WERI-Rb-1 (cell line): Measurements from ENCODE around the gene GNB1L.

Experiments
- DNase-seq: peaks from one replicate; pipeline ENCODE4 v3.0.0-alpha.2; 2020
- H3K27ac ChIP-seq: fragments of 250-450 bp; sonication (Bioruptor Pico); 2 replicates; pipeline ENCODE4 v1.5.1; 2020; ENCODE audit warnings: mild to moderate bottlenecking, moderate library complexity
- H3K27me3 ChIP-seq: fragments of 250-450 bp; sonication (Bioruptor Pico); 2 replicates; pipeline ENCODE4 v1.5.1; 2021; ENCODE audit warnings: mild to moderate bottlenecking, low read depth, moderate library complexity; ENCODE audit not compliant: insufficient read depth, severe bottlenecking
- H3K36me3 ChIP-seq: fragments of 250-450 bp; sonication (Bioruptor Pico); 2 replicates; pipeline ENCODE4 v1.5.1; 2020; ENCODE audit warnings: mild to moderate bottlenecking, moderate library complexity
- H3K4me3 ChIP-seq: 2 replicates; pipeline ENCODE4 v1.5.1; 2011; ENCODE audit warnings: low read depth, mild to moderate bottlenecking, control low read depth, low read length
- H3K9me3 ChIP-seq: fragments of 250-450 bp; sonication (Bioruptor Pico); 2 replicates; pipeline ENCODE4 v1.5.1; 2021; ENCODE audit warnings: mild to moderate bottlenecking, moderate library complexity; ENCODE audit not compliant: severe bottlenecking
- TF ChIP-seq, protein P1 (sequence below): IDR thresholded peaks from 2 replicates; pipeline ENCODE4 v1.5.1; 2011; ENCODE audit warnings: low read depth, mild to moderate bottlenecking, control low read depth, inconsistent platforms, low read length

Gene GNB1L

DNA sequence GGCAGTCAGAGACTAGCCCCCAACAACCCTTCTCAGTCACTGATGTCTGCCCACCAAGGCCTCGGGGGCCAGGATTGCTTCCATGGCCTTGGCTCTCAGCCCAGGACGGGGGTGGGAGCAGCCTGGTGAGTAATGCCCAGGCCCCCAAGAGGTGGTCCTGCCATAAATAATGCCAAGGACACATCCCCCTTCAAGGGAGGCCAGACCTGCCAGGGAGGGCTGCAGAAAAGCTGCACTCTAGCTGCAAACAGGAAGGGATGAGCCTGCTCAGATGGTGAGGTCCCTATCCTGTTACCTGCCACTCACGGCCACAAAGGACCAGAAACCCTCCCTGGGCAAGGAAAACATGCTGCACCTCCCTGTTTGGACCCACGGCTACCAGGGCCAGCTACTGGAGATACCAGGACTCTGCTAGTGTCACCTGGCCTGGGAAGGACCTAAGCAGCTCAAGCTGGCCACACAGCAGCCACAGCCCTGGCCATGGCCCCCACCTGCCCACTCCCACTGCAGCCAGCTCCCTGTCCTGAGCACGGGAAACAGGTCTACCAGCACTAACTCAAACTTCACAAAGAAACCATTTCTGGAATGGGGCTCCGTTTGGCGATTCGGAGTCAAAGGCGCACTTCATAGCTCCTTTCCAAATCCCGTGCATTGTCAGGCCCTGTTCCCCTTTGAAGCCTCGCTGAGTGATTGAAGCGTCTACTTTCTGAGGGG, 12.1 kb downstream of the GNB1L start:
- DNase-seq: no peak
- Histone ChIP-seq H3K4me3 (peak overlapping the region; percentile 10), H3K9me3 (no peaks in the 10 kb centered on the region), H3K27me3 (no peaks in the 10 kb centered on the region), H3K36me3 (0 out of 2 replicates have a peak, but pooled peaks cover 3% of the 10 kb centered on the region), H3K27ac (peak overlapping the region; percentile 77)
- TF ChIP-seq, protein P1, sequence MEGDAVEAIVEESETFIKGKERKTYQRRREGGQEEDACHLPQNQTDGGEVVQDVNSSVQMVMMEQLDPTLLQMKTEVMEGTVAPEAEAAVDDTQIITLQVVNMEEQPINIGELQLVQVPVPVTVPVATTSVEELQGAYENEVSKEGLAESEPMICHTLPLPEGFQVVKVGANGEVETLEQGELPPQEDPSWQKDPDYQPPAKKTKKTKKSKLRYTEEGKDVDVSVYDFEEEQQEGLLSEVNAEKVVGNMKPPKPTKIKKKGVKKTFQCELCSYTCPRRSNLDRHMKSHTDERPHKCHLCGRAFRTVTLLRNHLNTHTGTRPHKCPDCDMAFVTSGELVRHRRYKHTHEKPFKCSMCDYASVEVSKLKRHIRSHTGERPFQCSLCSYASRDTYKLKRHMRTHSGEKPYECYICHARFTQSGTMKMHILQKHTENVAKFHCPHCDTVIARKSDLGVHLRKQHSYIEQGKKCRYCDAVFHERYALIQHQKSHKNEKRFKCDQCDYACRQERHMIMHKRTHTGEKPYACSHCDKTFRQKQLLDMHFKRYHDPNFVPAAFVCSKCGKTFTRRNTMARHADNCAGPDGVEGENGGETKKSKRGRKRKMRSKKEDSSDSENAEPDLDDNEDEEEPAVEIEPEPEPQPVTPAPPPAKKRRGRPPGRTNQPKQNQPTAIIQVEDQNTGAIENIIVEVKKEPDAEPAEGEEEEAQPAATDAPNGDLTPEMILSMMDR: no peak

DNA sequence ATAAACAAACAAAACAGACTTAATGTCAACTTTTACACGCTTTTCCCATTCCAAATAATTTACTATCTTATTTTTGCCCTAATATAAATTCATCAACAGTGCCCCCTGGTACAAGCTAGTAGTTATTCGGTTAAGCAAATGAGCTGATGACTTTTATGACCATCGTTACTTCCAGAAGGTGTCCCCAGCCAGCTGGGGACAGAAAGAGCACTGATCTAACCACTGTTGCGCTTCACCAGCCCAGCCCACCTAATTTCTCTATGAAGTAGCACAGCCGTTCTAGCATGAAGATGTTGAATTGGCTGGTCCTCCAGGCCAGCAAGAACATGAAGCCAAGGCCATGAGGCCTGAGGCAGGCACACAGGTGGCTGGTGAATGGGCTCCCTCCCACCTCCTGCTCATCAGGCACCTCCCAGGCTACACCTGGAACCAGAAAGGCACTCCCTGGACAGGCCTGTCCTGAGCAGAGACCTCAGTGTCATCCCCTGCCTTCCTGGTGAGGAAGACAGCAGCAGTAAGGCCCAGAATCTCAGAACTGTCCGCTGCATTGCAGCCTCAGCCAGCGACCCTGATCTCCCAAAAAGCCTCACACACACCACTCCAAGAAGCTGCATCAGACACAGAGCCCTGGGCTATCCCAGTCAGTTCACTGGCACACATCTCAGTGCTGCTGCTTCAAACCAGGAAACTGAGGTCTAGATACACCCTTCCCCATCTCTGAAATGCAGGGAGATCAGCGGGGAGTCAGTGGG, 12.9 kb downstream of the GNB1L start:
- DNase-seq: no peak
- Histone ChIP-seq H3K36me3 (0 out of 2 replicates have a peak, but pooled peaks cover 3% of the 10 kb centered on the region), H3K27me3 (no peaks in the 10 kb centered on the region), H3K27ac (peak overlapping the region; percentile 77; the same call in 1 of the 2 replicates), H3K4me3 (no peak overlapping the region), H3K9me3 (no peaks in the 10 kb centered on the region)
- TF ChIP-seq, protein P1: no peak

DNA sequence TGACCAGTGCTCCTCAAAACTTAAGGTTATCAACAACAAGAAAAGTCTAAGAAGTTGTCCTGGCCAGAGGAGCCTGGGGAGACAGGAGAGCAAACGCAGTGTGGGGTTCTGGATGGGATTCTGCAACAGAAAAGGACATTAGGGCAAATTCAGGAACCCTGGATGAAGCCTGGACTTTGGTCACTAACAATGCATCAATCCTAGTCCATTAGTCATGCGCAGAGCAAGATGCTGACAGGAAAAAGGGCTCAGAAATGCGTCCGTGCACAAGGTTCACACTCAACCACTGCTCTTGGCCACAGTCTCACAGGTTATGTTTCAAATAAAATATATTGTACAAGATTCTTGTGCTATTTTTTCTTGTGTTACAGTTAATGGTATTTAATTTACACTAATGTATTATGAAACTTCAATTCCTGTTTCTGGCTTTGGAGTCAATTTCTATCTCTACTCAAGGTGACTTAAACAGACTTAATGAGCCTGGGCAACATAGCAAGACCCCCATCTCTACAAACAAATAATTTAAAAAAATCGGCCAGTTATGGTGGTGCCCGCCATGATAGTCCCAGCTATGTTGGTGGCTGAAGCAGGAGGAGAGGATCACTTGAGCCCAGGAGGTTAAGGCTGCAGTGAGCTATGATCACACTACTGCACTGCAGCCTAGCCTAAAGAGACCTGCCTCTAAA, 13.6 kb downstream of the GNB1L start:
- DNase-seq: no peak
- Histone ChIP-seq H3K27me3 (no peaks in the 10 kb centered on the region), H3K4me3 (no peak overlapping the region), H3K9me3 (no peaks in the 10 kb centered on the region), H3K27ac (no peak overlapping the region), H3K36me3 (0 out of 2 replicates have a peak, but pooled peaks cover 3% of the 10 kb centered on the region)
- TF ChIP-seq, protein P1: no peak

DNA sequence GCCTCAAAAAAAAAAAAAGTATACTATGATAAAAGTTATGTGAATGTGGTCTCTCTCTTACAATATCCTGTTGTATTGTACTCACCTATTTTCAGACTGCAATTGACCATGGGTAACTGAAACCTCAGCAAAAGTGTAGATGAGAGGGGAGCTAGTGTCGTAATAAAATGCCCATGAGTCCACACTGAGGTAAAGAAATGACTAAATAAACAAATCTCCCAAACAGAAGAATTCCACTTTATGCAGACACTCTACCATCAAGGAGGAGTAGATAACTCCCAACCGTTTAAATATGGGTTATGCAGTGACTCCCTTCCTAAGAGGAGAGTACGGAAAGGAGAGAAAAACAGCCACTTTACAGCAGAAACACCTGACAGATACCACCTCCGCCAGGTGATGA, 14.6 kb downstream of the GNB1L start:
- Histone ChIP-seq H3K36me3 (0 out of 2 replicates have a peak, but pooled peaks cover 3% of the 10 kb centered on the region), H3K9me3 (no peaks in the 10 kb centered on the region), H3K27ac (no peak overlapping the region), H3K4me3 (no peak overlapping the region), H3K27me3 (no peaks in the 10 kb centered on the region)
- no peak for DNase-seq
- TF ChIP-seq, protein P1: no peak

DNA sequence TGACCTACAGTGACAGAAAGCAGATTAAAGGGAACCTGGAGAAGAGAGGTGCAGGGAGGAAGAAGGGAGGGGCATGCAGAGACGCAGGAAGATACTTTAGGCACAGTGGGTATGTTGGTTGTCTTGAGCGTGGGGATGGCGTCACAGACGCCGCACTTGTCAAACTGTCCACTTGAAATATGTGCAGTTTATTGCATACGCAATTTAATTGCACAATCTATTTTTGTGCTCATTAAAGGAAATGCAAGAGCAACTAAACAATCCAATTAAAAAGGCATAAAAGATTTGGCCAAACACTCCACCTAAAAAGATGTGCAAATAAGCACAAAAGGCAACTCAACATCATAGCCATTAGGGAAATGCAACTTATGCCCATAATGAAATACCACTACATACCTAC, 16.8 kb downstream of the GNB1L start:
- no peak for DNase-seq
- no peak overlapping the region for H3K27ac ChIP-seq
- H3K27me3 ChIP-seq: no peaks in the 10 kb centered on the region
- H3K36me3 ChIP-seq: 0 out of 2 replicates have a peak, but pooled peaks cover 3% of the 10 kb centered on the region
- no peak overlapping the region for H3K4me3 ChIP-seq
- TF ChIP-seq, protein P1: no peak
- H3K9me3 ChIP-seq: no peaks in the 10 kb centered on the region
